HG02981 (cell line): ENCODE data around the gene AGR3.

Experiments
- ATAC-seq: cut with Tn5 transposase; IDR thresholded peaks from one replicate; pipeline ENCODE4 v1.9.1; 2021; ENCODE audit warnings: mild to moderate bottlenecking, moderate library complexity; ENCODE audit not compliant: unreplicated experiment

The AGR3 gene

DNA sequence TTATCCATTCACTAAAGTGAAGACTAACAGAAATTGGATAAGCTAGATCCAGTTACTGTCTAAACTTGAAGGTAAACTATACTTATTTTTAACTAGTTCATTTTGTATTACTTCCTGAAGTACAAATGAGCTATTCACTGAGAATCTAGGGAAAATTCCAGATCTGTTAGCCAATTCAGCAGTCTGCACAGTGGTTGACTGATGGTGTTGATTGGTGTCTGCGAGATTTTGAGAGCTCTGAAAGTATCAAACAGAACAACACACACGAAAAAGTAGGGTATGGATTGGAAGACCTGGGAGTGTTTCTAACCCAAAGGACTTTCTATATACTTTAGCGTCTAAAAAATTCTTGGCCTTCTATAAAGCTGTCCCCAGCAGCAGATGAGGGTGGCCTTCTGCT, 43.4 kb downstream of the AGR3 start:
- ATAC-seq = no peak

DNA sequence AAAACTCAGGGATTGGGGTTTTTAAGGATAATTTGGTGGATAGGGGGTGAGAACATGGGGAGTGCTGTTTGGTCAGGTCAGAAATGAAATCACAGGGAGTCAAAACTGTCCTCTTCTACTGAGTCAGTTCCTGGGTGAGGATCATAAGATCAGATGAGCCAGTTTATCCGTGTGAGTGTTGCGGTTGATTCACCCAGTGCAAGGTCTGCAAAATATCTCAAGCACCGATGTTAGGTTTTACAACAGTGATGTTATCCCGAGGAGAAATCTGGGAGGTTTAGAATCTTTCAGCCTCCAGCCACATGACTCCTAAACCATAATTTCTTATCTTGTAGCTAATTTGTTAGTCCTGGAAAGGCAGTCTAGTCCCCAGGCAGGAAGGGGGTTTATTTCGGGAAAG, 45.3 kb downstream of the AGR3 start:
- ATAC-seq = no peak

DNA sequence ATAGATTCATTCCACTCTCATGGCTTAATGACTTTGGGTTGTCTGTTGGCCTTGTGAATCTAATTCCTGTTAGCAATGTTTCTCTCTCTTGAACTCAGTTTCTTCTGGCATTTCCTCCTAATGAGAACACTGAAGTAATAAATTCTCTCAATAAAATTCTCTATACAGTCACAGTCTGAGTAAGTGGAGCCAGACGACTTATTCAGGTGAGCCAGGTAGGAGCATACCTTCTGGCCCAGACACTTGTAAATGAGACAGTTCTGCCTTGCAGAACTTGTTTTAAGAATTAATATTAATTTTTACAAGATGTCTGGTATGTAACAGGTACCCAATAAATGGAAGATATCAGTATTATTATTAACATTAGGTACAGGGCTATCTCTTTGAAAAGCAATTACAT, 48.4 kb downstream of the AGR3 start:
- ATAC-seq = no peak

DNA sequence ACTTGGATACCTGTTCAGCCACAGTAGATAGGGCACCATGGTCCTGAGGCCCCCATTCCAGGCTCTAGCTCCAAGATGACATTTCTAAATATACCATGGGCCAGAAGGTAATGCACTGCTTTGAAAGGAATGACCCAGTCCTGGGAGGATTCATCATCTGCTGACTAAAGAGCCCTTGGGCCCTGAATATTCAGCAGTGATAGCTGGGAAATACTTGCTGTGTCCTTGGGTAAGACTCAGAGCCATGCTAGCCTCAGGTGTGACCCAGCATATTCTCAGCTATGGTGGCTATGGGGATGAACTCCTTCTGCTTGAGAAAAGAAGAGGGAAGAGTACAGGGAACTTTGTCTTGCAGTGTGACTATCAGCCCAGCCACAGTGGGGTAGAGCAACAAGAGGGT, 55.7 kb downstream of the AGR3 start:
- ATAC-seq = no peak

DNA sequence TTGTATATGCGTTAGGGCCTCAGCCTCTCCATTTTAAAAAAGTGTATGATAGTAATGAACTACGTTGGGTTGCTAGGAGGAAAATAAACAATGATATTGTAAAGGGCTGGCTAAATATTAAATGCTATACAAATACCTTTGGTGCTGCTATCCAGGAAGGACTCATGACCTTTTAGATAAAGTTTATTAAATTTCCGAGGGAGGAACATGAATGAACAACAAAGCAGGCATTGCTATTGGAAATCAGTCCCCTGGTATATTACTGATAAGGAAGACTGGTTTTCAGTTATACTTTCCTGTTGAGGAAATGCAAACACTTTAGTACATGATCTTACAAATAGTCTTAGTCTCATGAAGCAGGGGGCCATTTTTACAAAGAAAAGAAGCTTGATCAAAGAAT, 59.8 kb downstream of the AGR3 start:
- no peak for ATAC-seq

DNA sequence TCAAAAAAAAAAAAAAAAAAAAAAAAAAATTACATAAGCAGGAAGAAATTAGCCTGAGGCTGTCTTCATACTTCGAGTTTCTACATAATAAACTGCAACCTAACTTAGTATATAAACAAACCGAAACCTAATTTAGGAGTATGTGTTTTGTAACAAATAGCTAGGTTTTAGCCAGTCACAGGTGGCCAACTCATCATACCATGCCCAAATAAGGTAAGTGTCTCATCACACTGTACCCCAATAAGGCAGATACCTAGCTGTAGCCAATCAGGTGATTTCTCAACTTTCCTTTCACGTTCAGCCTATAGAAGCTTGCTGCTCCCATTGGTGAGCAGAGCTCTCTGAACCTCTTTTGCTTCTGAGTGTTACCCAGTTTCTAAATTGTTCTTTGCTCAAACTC, 63.1 kb downstream of the AGR3 start:
- no peak for ATAC-seq

DNA sequence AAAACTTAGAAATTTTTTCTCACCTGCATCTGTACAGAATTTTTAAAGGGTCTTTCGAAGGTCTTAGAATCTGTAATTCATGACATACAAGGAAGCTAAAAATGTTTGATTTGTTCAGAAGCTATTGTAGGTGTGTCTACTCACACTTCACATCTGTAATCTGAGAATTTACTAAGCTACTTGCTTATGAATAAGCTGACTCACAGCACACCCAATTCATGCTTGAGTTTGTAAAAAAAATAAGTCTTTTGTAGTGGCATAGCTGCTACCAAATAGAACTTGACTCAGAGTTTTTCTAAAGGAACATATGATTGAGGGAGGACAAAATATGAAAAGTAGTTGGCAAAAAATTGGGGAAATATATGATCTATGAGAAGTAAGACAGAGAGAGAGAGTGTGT, 64.2 kb downstream of the AGR3 start:
- no peak for ATAC-seq

DNA sequence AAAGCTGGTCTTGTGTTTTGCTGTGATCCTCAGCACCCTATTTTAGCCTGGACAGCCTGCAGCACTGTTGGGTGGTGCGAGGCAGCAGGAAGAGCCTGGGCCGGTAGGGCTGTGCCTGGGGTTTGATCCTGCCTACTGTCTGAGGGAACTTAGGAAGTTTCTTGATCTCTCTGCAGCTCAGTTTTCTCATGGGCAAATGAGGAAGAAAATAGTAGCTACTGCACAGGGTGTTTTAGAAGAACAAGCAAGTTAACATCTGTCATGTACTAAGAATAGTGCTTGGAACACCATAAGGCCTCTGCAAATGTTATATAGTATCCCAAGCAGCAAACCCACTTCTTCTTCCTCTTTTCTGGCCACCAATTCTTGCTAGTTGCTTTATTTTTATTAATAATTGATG, 65.0 kb downstream of the AGR3 start:
- ATAC-seq = no peak

DNA sequence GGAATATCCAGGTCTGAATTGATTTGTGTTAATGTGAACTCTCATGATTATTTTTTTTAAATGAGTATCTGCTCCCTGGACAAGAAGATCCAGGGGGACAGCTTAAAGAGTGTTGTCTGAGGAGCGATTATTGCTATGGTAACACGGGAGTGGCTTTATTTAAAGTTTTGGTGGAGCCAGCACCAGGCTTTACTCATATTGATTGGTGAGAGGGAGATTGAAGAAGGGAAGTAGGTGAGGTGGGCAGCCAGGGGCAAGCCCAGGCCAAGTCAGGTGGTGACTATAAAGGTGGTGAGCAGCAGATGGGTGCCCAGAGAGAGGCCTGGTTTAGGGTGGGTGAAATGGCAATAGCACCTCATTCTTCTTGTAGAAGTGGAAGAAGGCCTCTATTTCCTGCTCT, 66.8 kb downstream of the AGR3 start:
- ATAC-seq = no peak

DNA sequence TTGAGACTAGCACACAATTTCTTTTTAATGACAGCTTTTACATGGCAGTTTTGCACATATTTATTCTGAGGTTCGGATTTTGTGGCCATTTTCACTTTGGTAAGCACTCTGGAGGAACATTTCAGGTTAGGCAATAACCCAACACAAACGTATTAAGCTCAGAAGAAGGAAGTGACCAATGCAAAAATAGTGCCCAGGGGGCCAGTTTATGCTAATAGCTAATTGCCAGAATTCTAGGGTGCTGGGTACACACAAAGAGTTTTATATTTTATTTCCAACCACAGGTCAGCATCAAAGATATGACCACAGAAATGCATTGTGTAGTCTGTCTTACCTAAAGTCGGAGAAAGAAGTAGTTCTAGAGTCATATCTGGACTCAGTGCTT, 68.6 kb downstream of the AGR3 start:
- ATAC-seq = no peak

DNA sequence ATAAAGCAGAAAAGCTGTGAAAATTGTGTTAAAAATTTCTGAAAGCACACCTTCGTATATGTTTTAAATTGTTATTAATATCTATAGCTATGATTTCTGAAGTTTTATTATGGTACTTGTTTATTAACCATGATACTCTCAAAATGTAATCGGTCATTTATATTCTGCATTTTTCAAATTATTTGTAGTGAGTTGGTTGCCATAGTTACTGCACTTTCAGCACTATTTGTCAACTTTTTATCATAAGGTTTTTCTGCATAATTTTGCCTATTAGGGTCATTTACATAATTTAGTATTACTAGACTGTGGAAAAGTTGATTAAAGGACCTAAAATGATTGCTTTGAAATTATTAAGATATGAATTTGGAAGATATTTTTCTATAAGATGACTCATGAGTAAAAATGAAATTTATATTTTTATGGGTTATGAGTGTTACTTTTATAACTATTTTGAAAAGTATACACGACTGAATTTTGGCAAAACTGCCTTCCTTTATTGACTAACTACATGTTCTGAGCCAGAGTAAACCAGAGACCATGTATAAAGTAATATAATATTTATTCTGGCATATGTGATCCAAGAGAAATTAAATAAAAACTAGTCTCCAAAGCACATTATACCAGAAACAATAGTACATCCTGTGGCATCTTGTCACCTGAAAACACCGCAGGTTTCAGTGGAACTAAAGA, 69.1 kb downstream of the AGR3 start:
- ATAC-seq = no peak

DNA sequence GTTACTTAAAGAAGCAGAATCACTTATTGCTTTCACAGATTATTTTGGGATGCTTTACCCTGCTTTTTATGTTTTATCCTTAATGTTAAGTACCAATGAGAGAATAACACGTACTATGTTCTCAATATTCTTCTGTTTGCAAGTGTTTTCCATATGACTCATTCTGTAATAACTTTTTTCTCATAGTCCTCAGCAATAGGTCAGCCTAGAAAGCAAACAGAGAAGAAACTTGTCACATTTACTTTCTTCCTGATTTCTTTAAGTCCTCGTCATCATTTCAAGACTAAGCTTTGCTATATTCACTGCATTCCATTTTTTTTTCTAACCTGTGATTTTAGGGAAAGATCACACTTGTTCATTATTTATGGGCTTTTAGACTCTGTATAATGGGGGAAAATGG, 70.2 kb downstream of the AGR3 start:
- ATAC-seq = no peak

DNA sequence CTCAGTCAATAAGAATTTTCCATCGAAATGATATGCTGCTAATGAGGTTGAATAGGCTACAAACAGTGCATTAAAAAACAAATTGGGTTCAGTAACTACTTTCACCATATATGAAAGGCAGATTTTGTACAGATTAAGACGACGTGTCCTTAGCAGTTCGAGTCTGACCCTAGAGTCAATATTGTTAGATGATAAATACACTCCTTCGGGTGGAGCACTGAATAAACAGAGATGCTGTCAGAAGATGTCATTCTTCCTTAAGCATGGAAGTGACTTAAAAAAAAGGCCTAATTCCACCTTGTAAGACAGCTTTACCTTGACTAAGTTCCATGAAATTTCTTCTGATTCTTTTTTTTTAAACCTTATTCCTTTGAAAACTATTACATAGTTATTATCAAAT, 71.2 kb downstream of the AGR3 start:
- no peak for ATAC-seq

DNA sequence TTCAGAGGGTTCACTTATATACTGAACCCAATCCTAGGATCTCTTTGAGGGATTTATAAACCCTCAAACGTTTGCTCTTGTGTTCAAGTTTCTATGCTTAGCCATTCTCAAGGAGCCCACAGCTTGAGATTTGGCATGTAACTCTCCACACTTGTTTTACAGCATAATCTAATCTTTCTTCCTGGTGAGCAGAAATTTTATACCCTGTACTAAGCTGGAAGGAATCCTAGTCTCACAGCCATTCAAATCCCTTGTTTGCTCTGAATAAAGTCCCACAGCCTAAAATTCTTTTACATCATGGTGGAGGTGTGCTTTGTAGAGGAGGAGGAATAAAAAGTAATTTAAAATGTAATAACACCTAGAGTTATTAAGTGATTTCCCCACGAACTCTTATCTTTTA, 71.7 kb downstream of the AGR3 start:
- ATAC-seq = no peak
